Measurements from ENCODE around the gene TMEM234.

Gene TMEM234

GRCh38 chr1:32172621-32173245, 49.4 kb downstream of the TMEM234 start:
- peak; percentile 40 for DNase-seq (ENCODE audit: low read depth)

- DNase-seq (ENCODE audit: low read depth) = no peak
Observed at GRCh38 chr1:32170991-32171390, 51.2 kb downstream of the TMEM234 start.

Measured in EH (cell line).